K562 (cell line): ENCODE data around the gene TMEM205. TPM values are rescaled to one million over a fixed set of nuclear protein-coding genes. Genes with fewer than 3 reads are reported as not detected.

Experiments used
- BCLAF1 ChIP-seq, 2 experiments: fragments of 450-650 bp in 1 of 2; IDR thresholded peaks; 2 replicates each; pipeline ENCODE4 v1.6.1; 2011 to 2017; ENCODE audit warnings: low read depth in 2 of 2, antibody characterized with exemption in 1 of 2, borderline replicate concordance in 1 of 2, low read length in 1 of 2, mild to moderate bottlenecking in 1 of 2, mixed read lengths in 1 of 2; ENCODE audit not compliant: control insufficient read depth in 1 of 2
- CHD7 ChIP-seq: fragments of 200-600 bp; sonication (generic); IDR thresholded peaks from one replicate; pipeline ENCODE4 v1.6.1; 2012; ENCODE audit warnings: mild to moderate bottlenecking, low read depth, low read length, inconsistent platforms
- FOXJ2 ChIP-seq: fragments of 200-800 bp; sonication (Bioruptor generic); IDR thresholded peaks from 2 replicates; pipeline ENCODE4 v1.6.1; 2016; ENCODE audit warnings: missing genetic modification characterization, missing compliant biosample characterization
- HES1 ChIP-seq: fragments of 450-650 bp; IDR thresholded peaks from 2 replicates; pipeline ENCODE4 v1.6.1; 2016; ENCODE audit warnings: low read depth, mild to moderate bottlenecking, moderate library complexity
- KAT8 ChIP-seq: fragments of 450-650 bp; IDR thresholded peaks from 2 replicates; pipeline ENCODE4 v1.6.1; 2016; ENCODE audit warnings: low read depth, mild to moderate bottlenecking
- POU5F1 ChIP-seq: fragments of 150-350 bp; IDR thresholded peaks from 2 replicates; pipeline ENCODE4 v1.6.1; 2014; ENCODE audit warnings: borderline replicate concordance, low read length, low read depth, mild to moderate bottlenecking; ENCODE audit not compliant: partially characterized antibody
- PTRF ChIP-seq: fragments of 450-650 bp; IDR thresholded peaks from 2 replicates; pipeline ENCODE4 v1.6.1; 2016; ENCODE audit warnings: mild to moderate bottlenecking, missing genetic modification characterization, missing compliant biosample characterization
- SETDB1 ChIP-seq: IDR thresholded peaks from one replicate; pipeline ENCODE4 v1.6.1; 2012; ENCODE audit warnings: low read length, control low read depth, inconsistent platforms
- TEAD4 ChIP-seq, 2 experiments: sonication (generic) in 1 of 2; formaldehyde crosslinking in 1 of 2; IDR thresholded peaks; 2 replicates each; pipeline versions ENCODE4 v1.6.1 to v1.8.0; 2012 to 2022; ENCODE audit warnings: borderline replicate concordance in 1 of 2, inconsistent platforms in 1 of 2, low read length in 1 of 2, mild to moderate bottlenecking in 1 of 2, missing genetic modification reagents in 1 of 2
- ZNF384 ChIP-seq: IDR thresholded peaks from 2 replicates; pipeline ENCODE4 v1.6.1; 2012; ENCODE audit warnings: low read depth, low read length, improper control_type of control experiment
- ZNF589 ChIP-seq: fragments of 200-800 bp; sonication (Bioruptor generic); IDR thresholded peaks from 2 replicates; pipeline ENCODE4 v1.6.1; 2016; ENCODE audit warnings: low read depth, missing genetic modification characterization, missing compliant biosample characterization
- polyA plus RNA-seq, 8 experiments: library from polyadenylated mRNA; depleted of rRNA in 4 of 8; stranded (reverse) in 5 of 8; unstranded in 3 of 8; fragments of >200 nt; fragmentation: Nextera tagmentation in 2 of 8; fragmentation: Illumina TruSeq in 1 of 8; extraction: Ambion mirVana in 2 of 8; extraction: Trizol in 1 of 8; gene quantifications; 2 replicates each; pipeline versions ENCODE4 v1.2.1 to v1.2.3, GENCODE V29; 2011 to 2014; ENCODE audit warnings: inconsistent platforms in 1 of 8, missing spikeins in 1 of 8
- total RNA-seq, 7 experiments: library from RNA; depleted of rRNA in 6 of 7; stranded (reverse); fragments of >200 nt in 6 of 7; fragmentation: Illumina TruSeq in 2 of 7; extraction: Trizol in 2 of 7; gene quantifications; 2 replicates each; pipeline versions ENCODE4 v1.2.1 to v1.2.3, GENCODE V29; 2011 to 2021; ENCODE audit warnings: low replicate concordance in 1 of 7

TMEM205 gene
- total and polyA plus RNA-seq, 9 of the 15 experiments (the other 6 are each of a cell fraction or from before 2014, with no cell fraction given), result 21.3 to 81.5 (median 44.1) TPM

GRCh38 chr19:11374433-11375142 lies 28.5 kb upstream of the TMEM205 start, which contains the start of gene SWSAP1 (continued):
- TF ChIP-seq ZNF589 (CRISPR knock-in tag), result no peak
- TF ChIP-seq HES1, result no peak
- TF ChIP-seq CHD7, result no peak
- TF ChIP-seq SETDB1, result no peak
- TF ChIP-seq PTRF (tag), result no peak
- TF ChIP-seq BCLAF1 (IDR thresholded peaks at IDR 0.05; ENCODE audit: borderline replicate concordance in 1 of 2, control insufficient read depth in 1 of 2, low read depth in 2 of 2, low read length in 1 of 2), result no peak
- no peak for TF ChIP-seq ZNF384
- no peak for TF ChIP-seq KAT8
- TF ChIP-seq TEAD4 (IDR thresholded peaks at IDR 0.05; ENCODE audit: low read length), result 0 out of 2 replicates have a peak, but pooled peaks have one; percentile 3
- no peak for TF ChIP-seq TEAD4 (CRISPR knock-in tag; IDR thresholded peaks at IDR 0.05; ENCODE audit: borderline replicate concordance)
- no peak for TF ChIP-seq FOXJ2 (tag)
- TF ChIP-seq POU5F1, result no peak
